ENCODE data around the gene KIAA0513. TPM values are rescaled to one million over a fixed set of nuclear protein-coding genes. Genes with fewer than 3 reads are reported as not detected.

The KIAA0513 gene
- total RNA-seq, 4 donors from 2014 or later = 8.2 to 22.4 (median 21.4) TPM

- DNase-seq = no peak
- no peak for TF ChIP-seq POLR2A (IDR thresholded peaks at IDR 0.05)
- Histone ChIP-seq H3K27ac (no peak overlapping the region), H3K36me3 (no peaks in the 10 kb centered on the region), H3K4me1 (peaks cover 0 to 8% of the 10 kb centered on the region in 2 donors), H3K27me3 (no peaks in the 10 kb centered on the region), H3K9me3 (no peaks in the 10 kb centered on the region), H3K4me3 (no peak overlapping the region)
- ATAC-seq = no peak
- in situ Hi-C loops (cut with MboI; ENCODE audit: low sequenced_read_pairs in 4 of 4) = no loop called here
- intact Hi-C loops (cut with DNase I; ENCODE audit: low total_unique reads) = no loop called here
Measured at GRCh38 chr16:85047867-85048455, 20.4 kb downstream of the KIAA0513 start.

- H3K36me3 ChIP-seq = no peaks in the 10 kb centered on the region
- intact Hi-C loops (cut with DNase I; ENCODE audit: low total_unique reads) = no loop called here
- peak; percentile 37 to 50 for ATAC-seq
- in situ Hi-C loops (cut with MboI; ENCODE audit: low sequenced_read_pairs in 4 of 4) = no loop called here
- no peak for TF ChIP-seq POLR2A (IDR thresholded peaks at IDR 0.05)
- no peak for TF ChIP-seq CTCF (IDR thresholded peaks at IDR 0.05 in 4 of 5, conservative IDR thresholded peaks at IDR 0.05 in 1 of 5)
- H3K27ac ChIP-seq = no peak overlapping the region
- no peak overlapping the region for H3K4me3 ChIP-seq
- no peaks in the 10 kb centered on the region for H3K27me3 ChIP-seq
- DNase-seq = peak in 1 of 2 donors; percentile 57
- H3K4me1 ChIP-seq = peaks cover 0 to 8% of the 10 kb centered on the region in 2 donors
- H3K9me3 ChIP-seq = no peaks in the 10 kb centered on the region
Measured at GRCh38 chr16:85048921-85049562, 21.4 kb downstream of the KIAA0513 start.

- H3K36me3 ChIP-seq = no peaks in the 10 kb centered on the region
- intact Hi-C loops (cut with DNase I; ENCODE audit: low total_unique reads) = no loop called here
- no peak overlapping the region for H3K27ac ChIP-seq
- in situ Hi-C loops (cut with MboI; ENCODE audit: low sequenced_read_pairs in 4 of 4) = no loop called here
- H3K4me1 ChIP-seq = peaks cover 0 to 8% of the 10 kb centered on the region in 2 donors
- no peaks in the 10 kb centered on the region for H3K27me3 ChIP-seq
- no peaks in the 10 kb centered on the region for H3K9me3 ChIP-seq
- no peak for TF ChIP-seq POLR2A (IDR thresholded peaks at IDR 0.05)
- TF ChIP-seq CTCF (IDR thresholded peaks at IDR 0.05 in 4 of 5, conservative IDR thresholded peaks at IDR 0.05 in 1 of 5) = no peak
- no peak for DNase-seq
- ATAC-seq = no peak
- H3K4me3 ChIP-seq = no peak overlapping the region
Measured at GRCh38 chr16:85049706-85050305, 22.2 kb downstream of the KIAA0513 start.

GRCh38 chr16:85051067-85051581, 23.5 kb downstream of the KIAA0513 start:
- no peaks in the 10 kb centered on the region for H3K9me3 ChIP-seq
- H3K36me3 ChIP-seq = no peaks in the 10 kb centered on the region
- intact Hi-C loops (cut with DNase I; ENCODE audit: low total_unique reads) (no loop called here), in situ Hi-C loops (cut with MboI; ENCODE audit: low sequenced_read_pairs in 4 of 4) (no loop called here)
- no peak for DNase-seq
- peaks cover 12 to 20% of the 10 kb centered on the region in 2 donors for H3K4me1 ChIP-seq
- no peak for TF ChIP-seq POLR2A (IDR thresholded peaks at IDR 0.05)
- TF ChIP-seq CTCF (IDR thresholded peaks at IDR 0.05 in 4 of 5, conservative IDR thresholded peaks at IDR 0.05 in 1 of 5) = no peak
- no peaks in the 10 kb centered on the region for H3K27me3 ChIP-seq
- ATAC-seq = no peak
- no peak overlapping the region for H3K27ac ChIP-seq
- no peak overlapping the region for H3K4me3 ChIP-seq

GRCh38 chr16:85051683-85052082, 24.1 kb downstream of the KIAA0513 start:
- in situ Hi-C loops (cut with MboI; ENCODE audit: low sequenced_read_pairs in 4 of 4) (no loop called here), intact Hi-C loops (cut with DNase I; ENCODE audit: low total_unique reads) (no loop called here)
- peaks cover 12 to 20% of the 10 kb centered on the region in 2 donors for H3K4me1 ChIP-seq
- no peaks in the 10 kb centered on the region for H3K27me3 ChIP-seq
- H3K4me3 ChIP-seq = no peak overlapping the region
- DNase-seq (no peak), ATAC-seq (no peak)
- H3K27ac ChIP-seq = no peak overlapping the region
- TF ChIP-seq POLR2A (IDR thresholded peaks at IDR 0.05) = no peak
- no peak for TF ChIP-seq CTCF (IDR thresholded peaks at IDR 0.05 in 4 of 5, conservative IDR thresholded peaks at IDR 0.05 in 1 of 5)
- H3K9me3 ChIP-seq = no peaks in the 10 kb centered on the region
- H3K36me3 ChIP-seq = no peaks in the 10 kb centered on the region

All from gastrocnemius medialis (tissue), 4 donors.